ENCODE results near the gene C3orf52.

DNA sequence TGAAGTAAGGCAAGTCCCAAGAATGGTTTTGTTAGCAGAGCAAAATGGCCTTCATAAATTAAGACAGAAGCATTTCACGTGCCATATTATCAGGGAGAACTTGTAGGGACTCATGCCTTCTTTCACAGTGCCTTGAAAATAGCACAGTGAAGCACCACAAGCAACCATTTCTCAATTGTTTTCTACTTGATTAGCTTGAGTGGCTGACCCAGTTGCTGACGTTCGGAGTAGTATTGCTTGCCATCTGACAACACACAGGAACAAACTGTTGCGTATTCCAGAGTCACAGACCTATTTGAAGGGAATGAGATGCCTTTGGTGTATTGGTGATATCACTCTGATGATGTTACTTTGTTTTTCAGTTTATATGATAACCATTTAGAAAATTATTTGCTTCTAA is 3.0 kb upstream of the C3orf52 start:
- TF ChIP-seq POLR2A (IDR thresholded peaks at IDR 0.05) = no peak
- no peak for TF ChIP-seq POLR2AphosphoS5 (IDR thresholded peaks at IDR 0.05; ENCODE audit: insufficient read depth in 1 of 2, low read depth in 1 of 2)
- no peak for TF ChIP-seq CTCF (IDR thresholded peaks at IDR 0.05)
